Measurements from ENCODE around the gene FGD3.
"Not testable (repeated sequence)": the region's sequence is repeated elsewhere in the genome, so short reads cannot be mapped to it uniquely, and the experiment has no call there.

The FGD3 gene

DNA sequence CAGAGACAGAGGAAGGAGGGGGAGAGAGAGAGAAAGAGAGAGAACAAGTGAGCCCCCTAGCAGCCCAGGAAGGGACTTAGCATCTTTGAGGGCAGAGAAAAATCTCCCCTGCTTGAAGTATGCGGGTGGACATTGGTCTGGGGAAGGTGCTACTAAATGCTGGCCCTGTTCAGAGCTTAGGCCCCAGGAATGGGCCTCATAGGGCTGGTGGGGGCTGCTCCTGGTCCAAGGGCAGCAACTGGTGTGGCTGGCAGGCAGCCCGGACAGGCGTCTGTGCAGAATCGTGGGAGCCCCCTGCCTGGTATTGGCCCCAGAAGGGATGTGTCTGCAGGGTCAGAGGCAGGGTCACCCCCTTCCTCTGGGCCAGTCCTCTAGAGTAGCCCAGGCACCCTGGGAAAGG is 63.4 kb downstream of the FGD3 start:
- TF ChIP-seq, protein P1, sequence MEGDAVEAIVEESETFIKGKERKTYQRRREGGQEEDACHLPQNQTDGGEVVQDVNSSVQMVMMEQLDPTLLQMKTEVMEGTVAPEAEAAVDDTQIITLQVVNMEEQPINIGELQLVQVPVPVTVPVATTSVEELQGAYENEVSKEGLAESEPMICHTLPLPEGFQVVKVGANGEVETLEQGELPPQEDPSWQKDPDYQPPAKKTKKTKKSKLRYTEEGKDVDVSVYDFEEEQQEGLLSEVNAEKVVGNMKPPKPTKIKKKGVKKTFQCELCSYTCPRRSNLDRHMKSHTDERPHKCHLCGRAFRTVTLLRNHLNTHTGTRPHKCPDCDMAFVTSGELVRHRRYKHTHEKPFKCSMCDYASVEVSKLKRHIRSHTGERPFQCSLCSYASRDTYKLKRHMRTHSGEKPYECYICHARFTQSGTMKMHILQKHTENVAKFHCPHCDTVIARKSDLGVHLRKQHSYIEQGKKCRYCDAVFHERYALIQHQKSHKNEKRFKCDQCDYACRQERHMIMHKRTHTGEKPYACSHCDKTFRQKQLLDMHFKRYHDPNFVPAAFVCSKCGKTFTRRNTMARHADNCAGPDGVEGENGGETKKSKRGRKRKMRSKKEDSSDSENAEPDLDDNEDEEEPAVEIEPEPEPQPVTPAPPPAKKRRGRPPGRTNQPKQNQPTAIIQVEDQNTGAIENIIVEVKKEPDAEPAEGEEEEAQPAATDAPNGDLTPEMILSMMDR (IDR thresholded peaks at IDR 0.05) = no peak
- H3K27ac ChIP-seq = no peak overlapping the region

DNA sequence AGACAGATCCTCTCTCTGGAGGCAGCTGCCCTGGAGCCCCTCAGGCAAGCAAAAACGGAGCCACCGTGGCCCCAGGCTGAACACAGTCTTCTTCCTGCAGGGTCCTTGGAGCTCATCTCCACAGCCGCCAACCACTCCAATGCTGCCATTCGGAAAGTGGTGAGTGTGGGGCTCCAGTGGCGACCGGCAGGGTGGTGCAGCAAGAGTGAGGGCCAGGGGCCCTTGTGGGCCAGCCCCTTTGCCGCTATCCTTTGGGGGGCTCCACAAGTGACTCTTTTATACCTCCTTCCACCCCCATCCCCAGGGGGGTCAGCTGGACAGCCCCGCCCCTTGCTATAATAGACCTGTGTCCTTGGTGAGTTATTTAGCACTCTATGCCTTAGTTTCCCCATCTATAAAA is 63.8 kb downstream of the FGD3 start:
- TF ChIP-seq ZFX (IDR thresholded peaks at IDR 0.05; ENCODE audit: borderline replicate concordance) = no peak
- TF ChIP-seq, protein P1 (IDR thresholded peaks at IDR 0.05) = no peak
- H3K27ac ChIP-seq = no peak overlapping the region

DNA sequence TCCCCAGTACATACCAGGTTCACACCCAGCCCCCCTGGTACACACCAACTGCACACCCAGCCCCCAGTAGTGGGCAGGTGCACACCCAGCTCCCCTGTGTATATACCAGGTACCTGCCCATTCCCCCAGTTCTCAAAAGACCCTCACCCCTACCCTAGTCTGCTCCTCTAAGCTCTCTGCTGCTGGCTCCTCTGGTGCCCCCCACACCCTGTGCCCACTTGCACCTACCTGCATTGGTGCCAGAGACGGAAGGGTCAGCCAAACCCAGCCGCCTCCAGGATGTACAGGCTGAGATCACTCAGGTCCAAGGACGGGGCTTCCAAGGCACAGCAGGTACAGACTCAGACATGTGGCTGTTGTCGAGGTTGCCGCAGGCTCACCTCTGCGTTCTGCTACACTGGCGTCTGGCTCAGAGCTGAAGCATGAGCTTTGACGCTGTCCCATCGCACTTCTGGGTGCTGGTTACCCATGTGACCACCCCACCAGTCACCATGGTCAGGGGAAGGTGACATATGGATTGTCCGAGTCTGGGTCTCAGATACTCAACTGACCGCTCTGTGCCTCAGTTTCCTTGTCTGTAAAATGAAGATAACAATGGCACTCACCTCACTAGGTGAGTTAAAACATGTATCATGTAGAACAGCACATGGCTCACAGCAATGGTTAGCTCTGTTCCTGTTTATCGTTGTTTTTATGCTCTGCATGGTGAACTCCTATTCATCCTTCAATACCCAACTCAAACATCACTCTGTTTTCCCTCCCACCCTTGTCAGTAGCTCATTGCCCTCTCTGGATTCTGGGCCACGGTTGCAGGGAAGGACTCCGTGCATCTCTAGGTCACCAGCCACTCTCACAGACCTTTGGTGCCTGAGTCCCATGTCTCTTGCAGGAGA is 65.9 kb downstream of the FGD3 start:
- H3K27ac ChIP-seq = no peak overlapping the region
- TF ChIP-seq, protein P1 (IDR thresholded peaks at IDR 0.05) = no peak
- TF ChIP-seq ZFX (IDR thresholded peaks at IDR 0.05; ENCODE audit: borderline replicate concordance) = no peak

DNA sequence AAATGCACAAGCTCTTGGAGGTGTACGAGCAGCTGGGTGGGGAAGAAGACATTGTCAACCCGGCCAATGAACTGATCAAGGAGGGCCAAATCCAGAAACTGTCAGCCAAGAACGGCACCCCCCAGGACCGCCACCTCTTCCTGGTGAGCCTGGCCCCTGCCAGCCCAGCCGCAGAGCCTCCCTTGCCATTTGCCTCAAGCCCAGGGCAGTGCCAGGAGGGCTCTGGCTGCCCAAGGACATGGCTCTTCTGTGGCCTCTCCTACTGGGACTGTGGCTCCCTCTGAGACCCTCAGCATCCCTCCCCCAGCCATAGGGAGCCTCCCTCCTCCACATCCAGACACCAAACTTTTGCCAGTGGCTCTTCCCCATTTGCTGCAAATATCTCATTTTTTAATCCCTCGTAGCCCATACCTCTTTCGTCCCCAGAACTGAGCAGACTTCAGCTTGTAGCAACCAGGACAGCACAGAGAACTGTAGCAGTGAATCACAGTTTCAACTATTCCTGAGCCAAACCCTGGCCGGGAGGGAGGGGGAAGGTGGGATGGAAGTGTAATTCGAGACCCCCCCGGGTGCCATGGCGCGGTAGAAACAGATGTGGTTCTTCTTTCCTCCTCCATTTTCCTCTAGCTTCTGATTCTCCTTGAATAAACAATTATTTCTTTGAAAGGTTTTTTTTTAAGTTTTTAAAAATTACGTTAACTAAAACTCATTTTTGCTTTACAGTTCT is 66.7 kb downstream of the FGD3 start:
- TF ChIP-seq ZFX (IDR thresholded peaks at IDR 0.05; ENCODE audit: borderline replicate concordance) = no peak
- TF ChIP-seq, protein P1 (IDR thresholded peaks at IDR 0.05) = no peak
- H3K27ac ChIP-seq = no peak overlapping the region

DNA sequence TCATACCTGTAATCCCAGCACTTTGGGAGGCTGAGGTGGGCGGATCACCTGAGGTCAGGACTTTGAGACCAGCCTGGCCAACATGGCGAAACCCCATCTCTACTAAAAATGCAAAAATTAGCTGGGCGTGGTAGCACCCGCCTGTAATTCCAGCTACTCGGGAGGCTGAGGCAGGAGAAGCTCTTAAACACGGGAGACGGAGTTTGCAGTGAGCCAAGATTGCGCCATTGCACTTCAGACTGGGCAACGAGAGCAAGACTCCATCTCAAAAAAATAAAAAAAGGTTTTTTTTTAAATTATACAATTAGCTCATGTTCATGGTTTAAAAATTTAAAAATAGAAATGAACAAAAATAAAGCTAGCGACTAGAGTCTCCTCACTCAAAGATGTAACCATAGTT is 67.9 kb downstream of the FGD3 start:
- not testable (repeated sequence) for H3K27ac ChIP-seq

DNA sequence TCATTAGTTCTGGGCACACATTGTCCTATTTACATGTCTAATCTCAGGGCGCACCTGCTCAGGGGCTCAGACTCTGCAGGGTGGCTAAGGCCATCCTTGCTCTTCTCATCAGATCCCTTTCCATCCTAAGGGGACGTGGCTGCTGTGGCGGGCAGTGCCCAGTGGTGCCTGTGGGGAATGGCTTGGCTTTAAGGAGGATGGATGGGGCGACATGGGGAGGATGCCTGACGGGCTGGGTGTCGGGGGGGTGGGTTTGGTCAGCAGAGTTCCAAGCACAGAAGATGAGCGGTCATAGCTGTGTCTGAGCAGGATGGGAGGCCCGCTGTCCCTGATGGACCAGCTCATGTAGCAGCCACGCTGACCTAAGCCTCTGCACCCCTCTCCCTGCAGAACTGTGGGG is 70.3 kb downstream of the FGD3 start:
- no peak overlapping the region for H3K27ac ChIP-seq
- TF ChIP-seq ZFX (IDR thresholded peaks at IDR 0.05; ENCODE audit: borderline replicate concordance) = no peak
- TF ChIP-seq, protein P1 (IDR thresholded peaks at IDR 0.05) = no peak

DNA sequence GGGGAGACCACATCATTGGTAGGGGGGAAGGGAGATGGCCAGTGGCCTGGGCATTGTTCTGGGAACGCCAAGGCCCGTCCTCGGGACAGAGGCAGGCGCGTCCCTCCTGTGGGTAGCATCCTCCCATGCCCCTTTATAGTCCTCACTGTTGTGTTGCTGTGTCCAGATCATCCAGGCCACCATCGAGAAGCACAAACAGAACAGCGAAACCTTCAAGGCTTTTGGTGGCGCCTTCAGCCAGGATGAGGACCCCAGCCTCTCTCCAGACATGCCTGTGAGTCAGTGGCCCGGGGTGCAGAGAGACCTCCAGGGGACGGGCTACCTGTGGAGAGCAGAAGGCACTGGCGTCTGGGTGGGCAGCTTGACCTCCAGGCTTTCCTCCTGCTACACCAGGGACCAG is 72.8 kb downstream of the FGD3 start:
- no peak for TF ChIP-seq ZFX (IDR thresholded peaks at IDR 0.05; ENCODE audit: borderline replicate concordance)
- TF ChIP-seq, protein P1 (IDR thresholded peaks at IDR 0.05) = no peak
- H3K27ac ChIP-seq = no peak overlapping the region
